WERI-Rb-1 (cell line): Measurements from ENCODE around the gene APOBEC2.

Experiments used
- DNase-seq: peaks from one replicate; pipeline ENCODE4 v3.0.0-alpha.2; 2020
- H3K27ac ChIP-seq: fragments of 250-450 bp; sonication (Bioruptor Pico); 2 replicates; pipeline ENCODE4 v1.5.1; 2020; ENCODE audit warnings: mild to moderate bottlenecking, moderate library complexity
- H3K27me3 ChIP-seq: fragments of 250-450 bp; sonication (Bioruptor Pico); 2 replicates; pipeline ENCODE4 v1.5.1; 2021; ENCODE audit warnings: mild to moderate bottlenecking, low read depth, moderate library complexity; ENCODE audit not compliant: insufficient read depth, severe bottlenecking
- H3K36me3 ChIP-seq: fragments of 250-450 bp; sonication (Bioruptor Pico); 2 replicates; pipeline ENCODE4 v1.5.1; 2020; ENCODE audit warnings: mild to moderate bottlenecking, moderate library complexity
- H3K4me3 ChIP-seq: 2 replicates; pipeline ENCODE4 v1.5.1; 2011; ENCODE audit warnings: low read depth, mild to moderate bottlenecking, control low read depth, low read length
- H3K9me3 ChIP-seq: fragments of 250-450 bp; sonication (Bioruptor Pico); 2 replicates; pipeline ENCODE4 v1.5.1; 2021; ENCODE audit warnings: mild to moderate bottlenecking, moderate library complexity; ENCODE audit not compliant: severe bottlenecking
- TF ChIP-seq, protein P1 (sequence below): IDR thresholded peaks from 2 replicates; pipeline ENCODE4 v1.5.1; 2011; ENCODE audit warnings: low read depth, mild to moderate bottlenecking, control low read depth, inconsistent platforms, low read length

Gene APOBEC2

DNA sequence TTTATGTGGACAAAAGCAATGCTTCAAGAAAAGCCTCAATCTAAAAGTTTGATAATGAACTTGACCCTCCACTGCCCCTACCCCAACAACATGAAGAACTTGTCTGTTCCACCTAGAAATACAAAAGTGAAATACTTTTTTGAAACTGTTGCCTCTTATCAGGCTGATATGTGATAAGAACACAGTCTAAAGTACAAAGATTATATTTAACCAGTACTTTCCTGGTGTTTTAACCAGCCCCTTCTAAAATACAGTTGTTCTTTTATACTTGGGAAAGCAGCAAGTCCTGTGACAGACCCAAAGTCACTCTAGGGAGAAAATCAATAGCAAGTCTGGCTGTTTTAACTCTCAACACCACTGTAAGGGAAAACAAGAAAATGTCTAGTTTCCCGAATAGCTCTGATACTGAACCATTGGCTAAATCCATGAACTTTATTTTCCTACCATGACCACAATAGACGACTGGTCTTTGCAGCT lies 12.6 kb downstream of the APOBEC2 start:
- Histone ChIP-seq H3K27ac (no peak overlapping the region), H3K36me3 (peaks cover 51% of the 10 kb centered on the region), H3K9me3 (no peaks in the 10 kb centered on the region), H3K4me3 (no peak overlapping the region), H3K27me3 (no peaks in the 10 kb centered on the region)
- TF ChIP-seq, protein P1, sequence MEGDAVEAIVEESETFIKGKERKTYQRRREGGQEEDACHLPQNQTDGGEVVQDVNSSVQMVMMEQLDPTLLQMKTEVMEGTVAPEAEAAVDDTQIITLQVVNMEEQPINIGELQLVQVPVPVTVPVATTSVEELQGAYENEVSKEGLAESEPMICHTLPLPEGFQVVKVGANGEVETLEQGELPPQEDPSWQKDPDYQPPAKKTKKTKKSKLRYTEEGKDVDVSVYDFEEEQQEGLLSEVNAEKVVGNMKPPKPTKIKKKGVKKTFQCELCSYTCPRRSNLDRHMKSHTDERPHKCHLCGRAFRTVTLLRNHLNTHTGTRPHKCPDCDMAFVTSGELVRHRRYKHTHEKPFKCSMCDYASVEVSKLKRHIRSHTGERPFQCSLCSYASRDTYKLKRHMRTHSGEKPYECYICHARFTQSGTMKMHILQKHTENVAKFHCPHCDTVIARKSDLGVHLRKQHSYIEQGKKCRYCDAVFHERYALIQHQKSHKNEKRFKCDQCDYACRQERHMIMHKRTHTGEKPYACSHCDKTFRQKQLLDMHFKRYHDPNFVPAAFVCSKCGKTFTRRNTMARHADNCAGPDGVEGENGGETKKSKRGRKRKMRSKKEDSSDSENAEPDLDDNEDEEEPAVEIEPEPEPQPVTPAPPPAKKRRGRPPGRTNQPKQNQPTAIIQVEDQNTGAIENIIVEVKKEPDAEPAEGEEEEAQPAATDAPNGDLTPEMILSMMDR, result no peak
- no peak for DNase-seq

DNA sequence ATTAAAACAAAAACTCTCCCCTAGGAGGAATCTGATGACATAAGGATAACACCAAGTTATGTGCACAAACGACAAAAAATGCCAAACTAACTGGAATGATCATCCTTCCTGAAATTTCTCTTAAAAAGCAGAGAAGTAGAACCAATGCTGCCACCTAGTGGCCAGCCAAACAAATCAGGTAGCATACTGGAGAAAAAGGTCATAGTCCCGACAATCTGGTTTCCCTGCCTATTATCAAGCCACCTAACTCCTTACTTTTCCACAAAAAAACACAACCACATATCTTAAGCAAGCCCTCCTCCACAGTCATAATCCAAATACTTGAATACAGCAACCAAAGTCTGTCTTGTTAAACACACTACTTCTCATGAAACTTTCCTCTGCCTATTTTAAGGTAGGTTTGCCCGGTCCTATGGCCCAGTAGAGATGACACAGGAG lies 13.9 kb downstream of the APOBEC2 start:
- Histone ChIP-seq H3K27me3 (no peaks in the 10 kb centered on the region), H3K27ac (no peak overlapping the region), H3K9me3 (no peaks in the 10 kb centered on the region)

DNA sequence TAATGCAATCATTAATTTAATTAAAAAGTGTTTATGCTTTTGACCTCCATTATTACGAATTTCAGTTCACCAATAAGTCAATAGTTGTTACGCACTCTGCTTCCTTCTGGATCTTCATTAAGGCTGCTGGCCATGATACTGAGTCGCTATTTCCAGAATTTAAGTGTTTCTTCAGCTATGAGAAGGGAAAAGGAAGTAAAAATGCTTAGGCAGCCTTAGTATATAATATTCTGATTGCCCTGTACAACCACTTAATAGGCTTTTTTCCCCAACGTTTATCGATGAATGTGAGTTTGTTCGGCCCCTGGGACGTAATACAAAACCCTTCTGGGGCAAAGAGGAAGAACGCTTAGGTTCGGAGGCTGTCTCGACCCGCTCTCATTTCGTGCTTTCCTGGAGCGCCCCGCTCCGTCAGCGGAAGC lies 18.5 kb downstream of the APOBEC2 start:
- peaks cover 11% of the 10 kb centered on the region for H3K36me3 ChIP-seq
- H3K27ac ChIP-seq, result peak overlapping the region; percentile 98
- H3K4me3 ChIP-seq, result peak overlapping the region; percentile 99
- no peaks in the 10 kb centered on the region for H3K27me3 ChIP-seq
- TF ChIP-seq, protein P1, result peak; percentile 58
- no peaks in the 10 kb centered on the region for H3K9me3 ChIP-seq
- no peak for DNase-seq

More for the DNA sequence above, 13.9 kb downstream of the APOBEC2 start:
- no peak overlapping the region for H3K4me3 ChIP-seq
- peak; percentile 78 for DNase-seq
- TF ChIP-seq, protein P1, result peak; percentile 86
- peaks cover 44% of the 10 kb centered on the region for H3K36me3 ChIP-seq

DNA sequence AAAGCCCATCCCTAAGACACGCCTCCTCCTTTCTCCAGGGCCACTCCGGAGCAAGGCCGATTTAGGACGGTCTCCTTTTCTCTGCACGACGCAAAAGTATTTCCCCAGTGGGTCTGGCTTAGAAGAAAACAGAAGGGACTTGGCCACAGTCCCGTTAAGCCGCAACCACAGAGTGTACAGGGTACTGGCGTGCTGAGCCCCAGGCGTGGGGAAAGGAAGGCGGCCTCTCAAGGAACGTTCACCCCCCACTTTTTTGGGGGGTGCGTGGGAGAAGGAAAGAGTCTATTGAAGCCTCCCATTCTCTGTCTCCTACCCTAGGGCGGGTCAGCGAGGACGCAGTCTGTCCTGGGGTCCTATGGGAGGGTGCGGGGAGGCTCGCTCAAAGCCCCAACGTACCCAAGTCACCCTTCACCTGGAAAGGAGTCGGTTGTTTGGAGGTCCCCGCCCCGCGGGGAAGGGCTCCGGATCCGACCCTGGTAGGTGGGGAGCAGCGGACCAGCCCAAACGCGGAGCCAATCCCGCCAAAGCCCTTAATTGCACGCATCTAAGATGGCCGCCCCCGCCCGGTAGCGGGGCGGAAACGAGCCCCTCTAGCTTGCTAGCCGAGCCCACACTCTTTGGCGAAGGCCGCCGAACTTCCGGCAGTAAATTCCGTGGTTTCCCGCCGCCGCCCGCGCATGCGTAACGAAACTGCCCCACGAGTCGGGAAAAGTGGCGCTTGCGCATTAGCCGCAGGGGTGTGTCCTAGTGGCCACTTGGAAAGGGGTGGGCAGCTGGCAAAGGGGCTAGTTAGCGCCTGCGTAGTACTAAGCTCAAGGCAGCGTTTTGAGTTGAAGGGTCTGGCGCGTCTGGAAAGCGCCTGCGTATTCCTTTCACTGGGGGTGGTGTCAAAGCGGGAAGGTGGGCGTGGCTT lies 19.2 kb downstream of the APOBEC2 start, which contains the start of gene OARD1:
TSS of gene OARD1 (minus strand) at position 434 of the 913 bp plus-strand sequence. CDS start 722 bp downstream, outside the sequence.
- TF ChIP-seq, protein P1, result peak; percentile 9; the same call in 1 of the 2 replicates
- Histone ChIP-seq H3K36me3 (peaks cover 8% of the 10 kb centered on the region), H3K9me3 (no peaks in the 10 kb centered on the region), H3K4me3 (peak within 1 kb of the TSS; percentile 99), H3K27me3 (no peaks in the 10 kb centered on the region), H3K27ac (peak within 1 kb of the TSS; percentile 98)
- DNase-seq, result peak; percentile 100

DNA sequence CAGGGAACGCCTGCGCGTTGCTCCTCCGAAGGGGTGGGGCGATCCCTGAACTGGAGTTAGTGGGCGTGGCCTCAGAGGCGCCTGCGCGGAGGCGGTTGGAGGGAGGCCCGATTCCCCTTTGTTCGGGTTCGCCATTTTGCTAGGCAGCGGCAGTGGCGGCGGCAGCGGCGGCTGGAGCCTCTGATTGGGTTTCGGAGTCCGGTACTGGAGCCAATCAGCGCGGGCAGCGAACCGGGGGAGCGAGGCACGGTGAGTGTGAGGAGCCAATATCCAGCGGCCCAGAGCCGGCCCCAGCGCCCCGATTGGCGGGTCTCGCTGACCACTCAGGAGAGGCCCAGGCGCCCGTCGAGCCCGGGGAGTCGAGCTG lies 19.8 kb downstream of the APOBEC2 start, which contains the start of gene NFYA:
TSS of gene NFYA (plus strand) at position 139 of the 367 bp plus-strand sequence. CDS start 6,116 bp downstream, outside the sequence.
- DNase-seq, result no peak
- Histone ChIP-seq H3K27ac (peak within 1 kb of the TSS; percentile 98), H3K9me3 (no peaks in the 10 kb centered on the region), H3K4me3 (peak within 1 kb of the TSS; percentile 99), H3K27me3 (no peaks in the 10 kb centered on the region), H3K36me3 (peaks cover 4% of the 10 kb centered on the region)
- TF ChIP-seq, protein P1, result no peak
